T-helper 17 cell (primary cell): Measurements from ENCODE around the gene RFNG. TPM values are rescaled to one million over a fixed set of nuclear protein-coding genes. Genes with fewer than 3 reads are reported as not detected.
"Not testable (repeated sequence)": the region's sequence is repeated elsewhere in the genome, so short reads cannot be mapped to it uniquely, and the experiment has no call there.

Experiments
- ATAC-seq: fragments of 150-1000 bp; cut with Tn5 transposase; 2 replicates; pipeline ENCODE4 v1.10.0; 2021; ENCODE audit warnings: mild to moderate bottlenecking, moderate library complexity
- DNase-seq, 3 donors: peaks; one replicate each; pipeline versions ENCODE4 v3.0.0 to v3.0.0-alpha.2; 2020 to 2021
- H3K9me3 ChIP-seq: one replicate; pipeline ENCODE4 v1.7.0; 2013; ENCODE audit warnings: low read length, mild to moderate bottlenecking; ENCODE audit not compliant: control insufficient read depth, poor library complexity, severe bottlenecking
- H3K27ac Mint-ChIP-seq: one replicate; pipeline ENCODE4 v1.8.0; 2022; ENCODE audit warnings: mild to moderate bottlenecking, moderate library complexity, mixed read lengths
- H3K27me3 Mint-ChIP-seq: one replicate; pipeline ENCODE4 v1.8.0; 2022; ENCODE audit warnings: mixed read lengths
- H3K36me3 Mint-ChIP-seq: one replicate; pipeline ENCODE4 v1.8.0; 2022; ENCODE audit warnings: low read depth, mixed read lengths
- H3K4me1 Mint-ChIP-seq: one replicate; pipeline ENCODE4 v1.8.0; 2022; ENCODE audit warnings: mild to moderate bottlenecking, mixed read lengths
- H3K4me3 Mint-ChIP-seq: one replicate; pipeline ENCODE4 v1.8.0; 2022; ENCODE audit warnings: mild to moderate bottlenecking, moderate library complexity, mixed read lengths
- total RNA-seq, 4 donors: library from RNA in 2 of 4; stranded (reverse) in 2 of 4; gene quantifications; one replicate each; pipeline ENCODE4 v1.2.3 and lab custom pipeline; 2022 to 2026

Gene RFNG
- total RNA-seq, 2 donors from 2014 or later = 26.5 to 28.3 TPM

DNA sequence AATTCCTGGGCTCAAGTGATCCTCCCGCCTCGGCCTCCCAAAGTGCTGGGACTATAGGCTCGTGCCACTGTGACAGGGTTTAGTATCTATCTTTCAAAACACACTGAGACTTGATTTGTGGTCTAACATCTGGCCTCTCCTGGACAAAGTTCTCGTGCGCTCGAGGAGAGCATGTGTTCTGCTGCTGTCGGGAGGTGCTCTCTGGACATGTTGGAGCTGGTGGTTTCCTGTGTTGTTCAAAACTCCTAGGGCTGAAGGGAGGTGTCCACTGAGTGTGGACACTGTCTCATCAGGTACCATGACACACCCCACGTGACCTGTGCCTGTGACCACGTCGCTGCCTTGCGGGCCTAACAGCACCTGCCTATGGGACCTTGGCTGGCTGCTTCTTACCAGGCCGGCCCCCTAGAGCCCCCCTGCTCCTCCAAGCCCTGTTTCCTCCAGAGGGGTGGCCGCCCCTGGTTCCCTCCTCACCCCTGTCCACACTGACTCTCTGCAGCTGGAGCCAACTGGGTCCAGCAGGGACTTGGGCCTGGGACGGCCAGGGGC, 5.6 kb downstream of the RFNG start:
- Mint-ChIP-seq H3K27me3 (no peaks in the 10 kb centered on the region), H3K4me1 (peaks cover 8% of the 10 kb centered on the region), H3K27ac (peak overlapping the region; percentile 47), H3K36me3 (peaks cover 3% of the 10 kb centered on the region), H3K4me3 (no peak overlapping the region)
- no peaks in the 10 kb centered on the region for H3K9me3 ChIP-seq
- no peak for DNase-seq
- ATAC-seq = no peak

DNA sequence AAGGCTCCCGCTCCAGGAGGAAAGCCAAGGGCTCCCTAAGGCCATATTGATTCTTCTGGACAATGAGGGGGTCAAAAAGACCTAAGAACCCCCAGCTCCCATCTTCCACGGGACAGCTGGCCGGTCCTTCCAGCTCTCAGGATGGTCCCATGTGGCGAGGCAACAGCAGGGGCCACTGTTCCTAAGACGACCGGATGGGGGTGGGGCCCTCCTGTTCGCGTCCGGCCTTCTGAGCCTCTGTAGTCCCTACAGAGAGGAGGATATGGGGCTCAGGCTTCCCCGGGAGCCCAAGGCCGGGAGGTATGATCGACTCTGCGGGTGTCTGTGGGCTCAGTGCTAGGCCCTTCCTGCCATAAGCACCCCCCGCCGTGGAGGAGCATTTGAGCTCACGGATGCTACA, 8.1 kb downstream of the RFNG start:
- no peak for DNase-seq
- H3K4me1 Mint-ChIP-seq = peaks cover 4% of the 10 kb centered on the region
- peaks cover 3% of the 10 kb centered on the region for H3K36me3 Mint-ChIP-seq
- no peak for ATAC-seq
- H3K4me3 Mint-ChIP-seq = no peak overlapping the region
- H3K9me3 ChIP-seq = no peaks in the 10 kb centered on the region
- H3K27me3 Mint-ChIP-seq = no peaks in the 10 kb centered on the region
- no peak overlapping the region for H3K27ac Mint-ChIP-seq

DNA sequence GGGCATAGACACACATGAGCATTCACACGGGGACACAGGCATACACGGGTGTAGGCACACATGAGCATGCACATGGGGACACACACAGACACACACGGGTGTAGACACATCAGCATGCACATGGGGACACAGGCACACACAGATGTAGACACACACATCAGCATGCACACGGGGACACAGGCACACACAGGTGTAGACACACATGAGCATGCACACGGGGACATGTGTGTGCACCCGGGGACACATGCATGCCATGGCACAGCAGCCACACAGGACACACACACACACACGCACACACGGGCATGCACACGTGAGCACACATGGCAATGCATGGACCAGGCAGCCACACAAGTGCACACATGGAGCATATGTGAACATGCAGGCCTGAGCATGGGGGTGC, 9.0 kb downstream of the RFNG start:
- DNase-seq = no peak
- H3K4me3 Mint-ChIP-seq = no peak overlapping the region
- peaks cover 8% of the 10 kb centered on the region for H3K4me1 Mint-ChIP-seq
- no peak overlapping the region for H3K27ac Mint-ChIP-seq
- H3K27me3 Mint-ChIP-seq = no peaks in the 10 kb centered on the region
- no peaks in the 10 kb centered on the region for H3K9me3 ChIP-seq
- peaks cover 1% of the 10 kb centered on the region for H3K36me3 Mint-ChIP-seq
- ATAC-seq = no peak

DNA sequence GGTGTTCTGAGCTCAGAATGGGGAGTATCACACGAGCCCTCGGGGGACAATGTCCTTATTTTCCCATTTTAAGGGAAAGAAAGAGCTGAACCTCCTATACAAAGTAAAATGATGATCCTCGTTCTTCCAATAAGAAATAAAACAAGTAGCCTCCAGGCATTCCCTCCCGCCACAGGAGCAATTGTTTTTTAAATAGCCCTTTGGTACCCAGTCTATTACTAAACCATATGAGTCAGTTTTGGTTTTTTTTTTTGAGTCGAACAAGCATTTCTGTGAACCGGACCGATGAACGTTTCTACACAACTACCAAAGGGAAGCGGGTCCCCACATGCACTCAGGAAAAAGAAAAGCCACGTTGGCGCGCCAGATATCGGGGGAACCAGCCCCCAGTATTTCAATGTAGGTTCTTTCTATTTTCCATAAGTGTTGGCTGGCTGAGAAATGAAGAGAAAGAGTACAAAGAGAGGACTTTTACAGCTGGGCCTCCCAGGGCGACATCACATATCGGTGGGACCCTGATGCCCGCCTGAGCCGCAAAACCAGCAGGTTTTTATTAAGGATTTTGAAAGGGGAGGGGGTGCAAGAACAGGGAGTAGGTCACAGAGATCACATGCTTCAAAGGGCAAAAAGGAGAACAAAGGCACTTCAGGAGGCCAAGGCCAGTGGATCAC, 10.3 kb downstream of the RFNG start:
- Mint-ChIP-seq H3K36me3 (no peaks in the 10 kb centered on the region), H3K27me3 (no peaks in the 10 kb centered on the region), H3K4me3 (no peak overlapping the region), H3K27ac (no peak overlapping the region), H3K4me1 (peaks cover 9% of the 10 kb centered on the region)
- DNase-seq (no peak), ATAC-seq (no peak)
- no peaks in the 10 kb centered on the region for H3K9me3 ChIP-seq

DNA sequence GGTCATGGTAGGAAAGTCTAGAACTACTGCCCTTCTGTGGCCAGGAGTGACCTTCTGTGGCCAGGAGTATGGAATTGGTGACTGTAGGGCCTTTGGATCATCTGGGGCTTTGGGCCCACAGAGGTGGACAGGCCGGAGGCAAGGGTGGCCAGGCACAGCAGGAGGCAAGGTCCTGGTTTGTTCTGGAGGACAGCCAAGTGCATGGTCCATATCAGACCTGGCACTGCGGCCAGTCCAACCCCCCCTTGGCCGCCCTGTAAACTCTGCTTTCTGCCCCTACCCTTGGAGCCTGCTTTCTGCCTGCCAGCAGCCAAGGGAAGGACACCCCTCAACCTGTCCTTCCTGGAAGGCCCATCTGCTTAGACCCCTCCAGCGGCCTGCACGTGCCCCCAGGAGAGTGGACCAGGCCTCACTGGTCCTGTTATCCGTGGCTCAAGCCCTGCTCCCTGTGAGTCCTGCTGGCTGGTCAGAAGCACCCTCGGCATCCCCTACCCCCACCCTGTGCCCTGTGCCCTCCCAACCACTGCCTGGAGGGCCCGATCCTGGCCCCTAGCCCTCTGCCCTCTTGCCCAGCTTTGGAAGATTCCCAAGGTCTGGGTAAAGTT, 11.8 kb downstream of the RFNG start:
- Mint-ChIP-seq H3K27ac (peak overlapping the region; percentile 1), H3K4me3 (no peak overlapping the region), H3K27me3 (no peaks in the 10 kb centered on the region), H3K36me3 (no peaks in the 10 kb centered on the region), H3K4me1 (peaks cover 9% of the 10 kb centered on the region)
- ATAC-seq (no peak), DNase-seq (no peak)
- no peaks in the 10 kb centered on the region for H3K9me3 ChIP-seq

DNA sequence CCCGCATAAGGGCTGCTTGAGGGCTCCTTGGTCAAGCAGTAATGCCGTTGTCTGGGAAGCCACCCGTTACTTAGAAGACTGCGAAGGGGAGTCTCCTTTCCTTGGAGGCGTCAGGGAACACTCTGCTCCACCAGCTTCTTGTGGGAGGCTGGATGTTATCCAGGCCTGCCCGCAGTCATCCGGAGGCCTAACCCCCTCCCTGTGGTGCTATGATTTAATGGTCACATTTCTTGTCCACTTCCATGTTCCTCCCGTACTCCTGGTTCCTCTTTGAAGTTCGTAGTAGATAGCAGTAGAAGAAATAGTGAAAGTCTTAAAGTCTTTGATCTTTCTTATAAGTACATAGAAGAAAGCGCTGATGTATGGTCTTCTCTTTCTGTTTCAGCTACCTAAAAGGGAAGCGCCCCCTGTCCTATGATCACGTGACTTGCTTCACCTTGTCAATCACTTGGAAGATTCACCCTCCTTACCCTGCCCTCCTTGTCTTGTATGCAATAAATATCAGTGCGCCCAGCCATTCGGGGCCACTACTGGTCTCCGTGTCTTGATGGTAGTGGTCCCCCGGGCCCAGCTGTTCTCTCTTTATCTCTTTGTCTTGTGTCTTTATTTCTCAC, 12.7 kb downstream of the RFNG start:
- not testable (repeated sequence) for H3K9me3 ChIP-seq, H3K4me1 Mint-ChIP-seq, DNase-seq, ATAC-seq, H3K27me3 Mint-ChIP-seq, H3K36me3 Mint-ChIP-seq, H3K4me3 Mint-ChIP-seq
- H3K27ac Mint-ChIP-seq = peak overlapping the region; percentile 1

DNA sequence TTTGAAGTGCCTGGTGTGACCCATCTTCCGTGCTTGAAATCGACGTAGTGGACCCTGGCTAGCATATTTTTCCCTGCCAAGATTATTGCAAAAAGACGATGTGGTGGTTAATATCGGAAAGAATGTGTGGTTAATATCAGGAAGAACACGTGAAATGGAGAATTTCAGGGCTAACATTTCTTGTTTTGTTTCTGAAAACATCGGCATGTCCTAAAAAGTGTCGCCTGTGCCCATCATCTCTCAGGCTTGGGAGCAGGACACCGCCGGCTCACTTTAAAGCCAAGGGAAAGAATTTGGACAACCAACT, 13.8 kb downstream of the RFNG start:
- Mint-ChIP-seq H3K4me3 (peak overlapping the region; percentile 94), H3K4me1 (peaks cover 9% of the 10 kb centered on the region), H3K27ac (peak overlapping the region; percentile 39), H3K36me3 (no peaks in the 10 kb centered on the region), H3K27me3 (no peaks in the 10 kb centered on the region)
- H3K9me3 ChIP-seq = no peaks in the 10 kb centered on the region
- ATAC-seq (no peak), DNase-seq (no peak)

DNA sequence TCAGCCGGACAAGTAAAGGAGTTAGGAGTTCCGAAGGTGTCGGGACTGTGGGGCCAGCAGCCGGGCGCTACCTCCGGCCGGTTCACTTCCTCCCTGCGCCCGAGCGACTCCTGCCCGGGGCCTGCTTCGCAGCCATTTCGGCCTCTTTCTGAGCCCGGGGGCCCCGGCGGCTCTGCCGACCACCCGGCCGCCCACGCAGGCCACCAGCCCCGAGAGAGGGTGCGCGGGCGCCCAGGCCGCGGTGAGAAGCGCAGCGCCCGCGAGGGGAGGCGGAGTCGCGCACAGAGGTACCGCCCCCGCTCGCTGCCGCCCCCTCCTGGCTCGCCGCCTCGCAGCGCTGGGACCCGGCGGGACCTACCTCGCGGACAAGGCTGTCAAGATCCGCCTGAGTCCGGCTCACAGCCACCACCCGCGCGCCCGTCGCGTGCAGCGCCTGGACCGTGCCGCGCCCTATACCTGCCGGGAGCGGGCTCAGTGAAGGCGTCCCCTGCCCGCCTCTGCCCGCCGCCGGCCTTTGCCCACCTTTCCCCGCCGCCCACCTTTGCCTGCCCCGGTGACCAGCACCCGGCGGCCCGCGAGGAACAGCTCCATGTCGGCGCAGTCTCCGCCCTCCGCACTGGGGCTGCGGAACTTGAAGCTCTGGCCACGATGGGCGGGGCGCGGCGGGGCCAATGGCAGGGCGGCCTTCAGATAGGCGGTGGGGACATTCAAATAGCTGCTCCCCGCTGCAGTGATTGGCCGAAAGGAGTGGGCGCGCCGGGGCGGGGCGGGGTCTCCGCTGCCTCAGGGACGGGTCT, 14.3 kb downstream of the RFNG start, which contains the start of gene DCXR:
Gene DCXR, minus strand, starts transcription at position 606 of the 797 bp plus-strand sequence. Its CDS starts 15 bp downstream, at position 591.
- Mint-ChIP-seq H3K36me3 (no peaks in the 10 kb centered on the region), H3K4me1 (peaks cover 9% of the 10 kb centered on the region), H3K27me3 (no peaks in the 10 kb centered on the region), H3K4me3 (peak within 1 kb of the TSS; percentile 94), H3K27ac (peak within 1 kb of the TSS; percentile 39)
- no peaks in the 10 kb centered on the region for H3K9me3 ChIP-seq
- DNase-seq = peak; percentile 89 to 93 (median 92)
- ATAC-seq = peak; percentile 94

DNA sequence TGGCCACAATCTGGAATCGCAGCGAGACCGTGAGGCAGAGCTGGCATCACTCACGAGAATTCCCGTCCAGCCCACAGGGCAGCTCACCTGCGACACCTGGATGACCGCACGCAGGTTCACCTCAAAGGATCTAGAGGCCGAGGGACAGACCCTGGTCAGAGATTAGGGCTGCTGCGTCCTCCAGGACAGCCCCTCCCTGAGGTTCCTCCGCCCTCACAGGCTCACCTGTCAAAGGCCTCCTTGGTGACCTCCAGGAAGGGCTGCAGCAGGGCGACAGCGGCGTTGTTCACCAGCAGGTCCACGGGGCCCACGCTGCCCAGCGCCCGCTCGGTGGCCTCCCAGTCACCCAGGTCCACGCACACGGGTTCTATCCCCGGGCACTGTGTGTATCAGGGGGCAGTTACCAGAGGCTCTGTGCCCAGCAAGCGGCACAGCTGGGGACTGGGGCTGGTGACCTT, 14.9 kb downstream of the RFNG start:
- no peaks in the 10 kb centered on the region for H3K9me3 ChIP-seq
- no peak for ATAC-seq
- Mint-ChIP-seq H3K4me1 (peaks cover 9% of the 10 kb centered on the region), H3K36me3 (no peaks in the 10 kb centered on the region), H3K4me3 (peak overlapping the region; percentile 94), H3K27ac (no peak overlapping the region), H3K27me3 (no peaks in the 10 kb centered on the region)
- no peak for DNase-seq

DNA sequence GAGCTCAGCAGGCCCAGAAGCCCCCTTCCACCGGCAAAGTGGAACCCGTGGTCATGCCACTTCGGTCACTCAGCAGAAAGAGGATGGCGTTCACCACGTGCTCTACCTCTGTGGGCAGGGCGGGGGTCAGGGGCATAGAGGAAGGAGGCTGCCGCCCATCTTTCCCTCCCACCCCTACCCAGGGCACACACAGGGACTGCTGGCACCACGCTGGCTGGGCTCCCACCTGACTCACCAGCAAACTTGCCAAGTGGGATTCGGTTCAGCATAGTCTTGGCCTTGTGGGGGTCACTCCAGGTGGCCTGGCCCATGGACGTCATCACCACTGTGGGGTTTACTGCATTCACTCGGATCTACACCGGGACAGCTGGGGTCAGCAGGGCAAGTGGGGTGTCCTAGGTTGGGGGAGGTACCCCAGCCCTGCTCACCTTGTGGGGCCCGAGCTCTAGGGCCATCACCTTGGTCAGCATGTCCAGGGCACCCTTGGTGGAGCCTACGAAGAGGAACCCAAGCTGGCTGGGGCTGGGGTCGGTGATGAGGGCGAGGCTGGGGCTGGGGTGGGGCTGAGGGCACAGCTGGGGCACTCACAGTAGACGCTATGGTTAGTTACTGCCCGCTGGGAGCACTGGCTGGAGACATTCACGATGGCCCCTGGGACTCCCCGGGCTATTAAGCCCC, 15.5 kb downstream of the RFNG start:
- no peak for ATAC-seq
- no peaks in the 10 kb centered on the region for H3K36me3 Mint-ChIP-seq
- no peaks in the 10 kb centered on the region for H3K9me3 ChIP-seq
- no peaks in the 10 kb centered on the region for H3K27me3 Mint-ChIP-seq
- H3K27ac Mint-ChIP-seq = peak overlapping the region; percentile 59
- peak overlapping the region; percentile 94 for H3K4me3 Mint-ChIP-seq
- H3K4me1 Mint-ChIP-seq = peaks cover 9% of the 10 kb centered on the region
- DNase-seq = no peak

DNA sequence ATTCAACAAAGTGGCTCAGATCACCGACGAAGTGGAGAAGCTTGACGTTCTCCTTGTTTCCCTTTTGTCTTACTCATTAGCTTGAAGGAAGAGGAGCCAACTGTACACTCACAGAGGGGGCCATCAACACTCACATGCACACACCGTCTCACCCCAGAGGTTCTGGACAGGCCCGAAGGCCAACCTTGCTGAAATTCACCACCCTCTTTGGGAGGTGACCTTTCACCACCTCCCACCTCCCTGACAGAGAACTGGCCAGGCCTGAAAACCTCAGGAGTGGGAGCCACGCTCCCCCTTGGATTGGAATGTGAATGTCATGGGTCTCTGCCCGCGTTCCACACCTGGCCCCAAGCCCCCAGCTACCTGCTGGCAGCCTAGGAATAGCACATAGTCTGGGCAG, 16.1 kb downstream of the RFNG start:
- Mint-ChIP-seq H3K4me3 (peak overlapping the region; percentile 36), H3K36me3 (no peaks in the 10 kb centered on the region), H3K27me3 (no peaks in the 10 kb centered on the region), H3K4me1 (peaks cover 10% of the 10 kb centered on the region), H3K27ac (peak overlapping the region; percentile 59)
- ATAC-seq (no peak), DNase-seq (no peak)
- no peaks in the 10 kb centered on the region for H3K9me3 ChIP-seq

DNA sequence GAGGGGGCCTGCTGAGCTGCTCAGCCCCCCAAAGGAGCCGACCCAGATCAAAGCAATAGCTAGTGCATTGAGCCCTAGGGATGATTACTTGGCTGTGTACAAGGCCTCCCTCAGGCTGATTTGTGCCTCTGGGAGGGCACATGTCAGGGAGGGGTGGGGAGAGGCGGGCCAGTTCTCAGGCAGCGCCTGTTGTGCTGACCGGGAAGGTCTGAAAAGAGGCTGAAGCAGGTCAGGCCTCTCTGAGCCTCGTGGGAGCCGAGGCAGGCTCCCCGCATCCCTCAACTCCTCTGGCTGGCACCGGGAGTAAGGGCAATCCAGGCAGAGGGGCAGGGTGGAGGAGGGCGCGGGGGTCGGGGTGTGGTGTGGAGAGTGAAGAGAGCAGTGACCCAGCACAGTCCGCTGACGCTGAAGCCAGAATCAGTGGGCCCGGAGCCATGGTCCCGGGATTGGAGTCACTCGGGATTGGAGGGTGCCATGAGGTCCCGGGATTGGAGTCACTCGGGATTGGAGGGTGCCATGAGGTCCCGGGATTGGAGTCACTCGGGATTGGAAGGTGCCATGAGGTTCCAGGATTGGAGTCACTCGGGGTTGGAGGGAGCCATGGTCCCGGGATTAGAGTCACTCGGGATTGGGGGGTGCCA, 17.1 kb downstream of the RFNG start:
- Mint-ChIP-seq H3K4me1 (peaks cover 13% of the 10 kb centered on the region), H3K4me3 (peak overlapping the region; percentile 77)

More for the DNA sequence above, 17.1 kb downstream of the RFNG start:
- ATAC-seq (no peak), DNase-seq (no peak)
- no peaks in the 10 kb centered on the region for H3K27me3 Mint-ChIP-seq
- no peak overlapping the region for H3K27ac Mint-ChIP-seq
- H3K36me3 Mint-ChIP-seq = no peaks in the 10 kb centered on the region
- H3K9me3 ChIP-seq = no peaks in the 10 kb centered on the region
